ENCODE data around the gene NFRKB. TPM values are rescaled to one million over a fixed set of nuclear protein-coding genes. Genes with fewer than 3 reads are reported as not detected.

Gene NFRKB
- polyA plus RNA-seq, 1 donor (not counting 4 experiments of a cell fraction or from before 2014, with no cell fraction given) = 14.4 TPM

- FAIRE-seq (no peak), DNase-seq (ENCODE audit: low read depth, low spot score) (no peak)
- no peak overlapping the region for H3K9ac ChIP-seq (ENCODE audit: control insufficient read depth, extremely low read depth, insufficient read depth, low read length)
- H3K36me3 ChIP-seq (ENCODE audit: control insufficient read depth in 2 of 2, extremely low read depth in 1 of 2, insufficient read depth in 2 of 2, low read length in 2 of 2) = peaks cover 33 to 34% of the 10 kb centered on the region in 2 experiments
- no peaks in the 10 kb centered on the region for H3K79me2 ChIP-seq (ENCODE audit: control insufficient read depth, insufficient read depth, low read length)
- H3K27ac ChIP-seq (ENCODE audit: control insufficient read depth, insufficient read depth, low read length) = no peak overlapping the region
- no peaks in the 10 kb centered on the region for H3K9me3 ChIP-seq (ENCODE audit: control insufficient read depth, low read depth, low read length)
- no peaks in the 10 kb centered on the region for H4K20me1 ChIP-seq (ENCODE audit: control insufficient read depth, extremely low read depth, insufficient read depth, low read length)
- no peak overlapping the region for H3K4me3 ChIP-seq (ENCODE audit: control insufficient read depth in 2 of 3, extremely low read depth in 1 of 3, insufficient read depth in 2 of 3, low read depth in 1 of 3, low read length in 3 of 3)
- H3K9me1 ChIP-seq (ENCODE audit: control insufficient read depth, extremely low read depth, insufficient read depth, low read length) = no peaks in the 10 kb centered on the region
- dilution Hi-C loops (cut with MboI; ENCODE audit: extremely low pct_ligation_motif_present, low sequenced_read_pairs) = no loop called here
- H3K4me2 ChIP-seq (ENCODE audit: control insufficient read depth, extremely low read depth, insufficient read depth, low read depth, low read length) = no peak overlapping the region
- no peaks in the 10 kb centered on the region for H3K27me3 ChIP-seq (ENCODE audit: control insufficient read depth, extremely low read depth, insufficient read depth, low read length)
- H3K4me1 ChIP-seq (ENCODE audit: control insufficient read depth, extremely low read depth, insufficient read depth, low read length) = peaks cover 10% of the 10 kb centered on the region
- TF ChIP-seq CTCF (optimal IDR thresholded peaks at IDR 0.05 in 1 of 3, IDR thresholded peaks at IDR 0.05 in 1 of 3, conservative IDR thresholded peaks at IDR 0.05 in 1 of 3; ENCODE audit: extremely low read depth in 1 of 3, insufficient read depth in 2 of 3, low read length in 3 of 3) (no peak), EZH2 (IDR thresholded peaks at IDR 0.05; ENCODE audit: low read length) (no peak)
- H2AFZ ChIP-seq (ENCODE audit: control insufficient read depth, low read length) = no peak overlapping the region
Observed at GRCh38 chr11:129866311-129866710, 29.1 kb downstream of the NFRKB start.

GRCh38 chr11:129865701-129866100 lies 29.7 kb downstream of the NFRKB start:
- no peak for TF ChIP-seq EZH2 (IDR thresholded peaks at IDR 0.05; ENCODE audit: low read length)
- no peak for TF ChIP-seq CTCF (optimal IDR thresholded peaks at IDR 0.05 in 1 of 3, IDR thresholded peaks at IDR 0.05 in 1 of 3, conservative IDR thresholded peaks at IDR 0.05 in 1 of 3; ENCODE audit: extremely low read depth in 1 of 3, insufficient read depth in 2 of 3, low read length in 3 of 3)
- Histone ChIP-seq H4K20me1 (ENCODE audit: control insufficient read depth, extremely low read depth, insufficient read depth, low read length) (no peaks in the 10 kb centered on the region), H3K79me2 (ENCODE audit: control insufficient read depth, insufficient read depth, low read length) (no peaks in the 10 kb centered on the region), H3K27me3 (ENCODE audit: control insufficient read depth, extremely low read depth, insufficient read depth, low read length) (no peaks in the 10 kb centered on the region), H3K4me1 (ENCODE audit: control insufficient read depth, extremely low read depth, insufficient read depth, low read length) (peaks cover 16% of the 10 kb centered on the region), H3K4me2 (ENCODE audit: control insufficient read depth, extremely low read depth, insufficient read depth, low read depth, low read length) (no peak overlapping the region), H3K9ac (ENCODE audit: control insufficient read depth, extremely low read depth, insufficient read depth, low read length) (no peak overlapping the region), H2AFZ (ENCODE audit: control insufficient read depth, low read length) (no peak overlapping the region), H3K4me3 (ENCODE audit: control insufficient read depth in 2 of 3, extremely low read depth in 1 of 3, insufficient read depth in 2 of 3, low read depth in 1 of 3, low read length in 3 of 3) (no peak overlapping the region), H3K27ac (ENCODE audit: control insufficient read depth, insufficient read depth, low read length) (no peak overlapping the region), H3K9me1 (ENCODE audit: control insufficient read depth, extremely low read depth, insufficient read depth, low read length) (no peaks in the 10 kb centered on the region), H3K36me3 (ENCODE audit: control insufficient read depth in 2 of 2, extremely low read depth in 1 of 2, insufficient read depth in 2 of 2, low read length in 2 of 2) (peaks cover 29 to 34% of the 10 kb centered on the region in 2 experiments), H3K9me3 (ENCODE audit: control insufficient read depth, low read depth, low read length) (no peaks in the 10 kb centered on the region)
- FAIRE-seq (no peak), DNase-seq (ENCODE audit: low read depth, low spot score) (no peak)
- dilution Hi-C loops (cut with MboI; ENCODE audit: extremely low pct_ligation_motif_present, low sequenced_read_pairs) = no loop called here
